ENCODE measurements around the gene TMEM63A.

DNA sequence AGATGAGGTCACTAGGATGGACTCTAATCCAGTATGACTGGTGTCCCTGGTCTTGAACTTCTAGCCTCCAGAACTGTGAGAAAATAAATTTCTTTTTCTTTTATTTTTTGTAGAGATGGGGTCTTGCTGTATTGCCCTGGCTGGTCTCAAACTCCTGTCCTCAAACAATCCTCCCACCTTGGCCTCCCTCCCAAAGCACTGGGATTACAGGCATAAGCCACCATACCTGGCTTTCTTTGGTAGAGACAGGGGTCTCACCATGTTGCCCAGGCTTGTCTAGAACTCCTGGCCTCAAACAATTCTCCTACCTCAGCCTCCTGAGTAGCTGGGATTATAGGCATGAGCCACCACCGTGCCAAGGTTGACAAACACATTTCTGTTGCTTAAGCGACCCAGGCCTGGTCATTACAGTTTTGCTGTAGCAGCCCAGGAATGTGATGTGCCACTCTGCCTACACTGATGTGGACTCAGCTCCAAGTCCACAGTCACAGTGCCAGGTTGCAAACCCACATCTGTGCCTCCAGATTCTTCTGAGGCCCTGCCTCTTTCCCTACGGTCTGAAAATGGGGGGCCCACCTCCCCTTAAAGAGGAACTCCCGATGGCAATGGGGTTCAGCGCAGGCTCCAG, 25.9 kb upstream of the TMEM63A start:
- TF ChIP-seq, protein P1, sequence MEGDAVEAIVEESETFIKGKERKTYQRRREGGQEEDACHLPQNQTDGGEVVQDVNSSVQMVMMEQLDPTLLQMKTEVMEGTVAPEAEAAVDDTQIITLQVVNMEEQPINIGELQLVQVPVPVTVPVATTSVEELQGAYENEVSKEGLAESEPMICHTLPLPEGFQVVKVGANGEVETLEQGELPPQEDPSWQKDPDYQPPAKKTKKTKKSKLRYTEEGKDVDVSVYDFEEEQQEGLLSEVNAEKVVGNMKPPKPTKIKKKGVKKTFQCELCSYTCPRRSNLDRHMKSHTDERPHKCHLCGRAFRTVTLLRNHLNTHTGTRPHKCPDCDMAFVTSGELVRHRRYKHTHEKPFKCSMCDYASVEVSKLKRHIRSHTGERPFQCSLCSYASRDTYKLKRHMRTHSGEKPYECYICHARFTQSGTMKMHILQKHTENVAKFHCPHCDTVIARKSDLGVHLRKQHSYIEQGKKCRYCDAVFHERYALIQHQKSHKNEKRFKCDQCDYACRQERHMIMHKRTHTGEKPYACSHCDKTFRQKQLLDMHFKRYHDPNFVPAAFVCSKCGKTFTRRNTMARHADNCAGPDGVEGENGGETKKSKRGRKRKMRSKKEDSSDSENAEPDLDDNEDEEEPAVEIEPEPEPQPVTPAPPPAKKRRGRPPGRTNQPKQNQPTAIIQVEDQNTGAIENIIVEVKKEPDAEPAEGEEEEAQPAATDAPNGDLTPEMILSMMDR (IDR thresholded peaks at IDR 0.05; ENCODE audit: low read length): no peak
- no peak for TF ChIP-seq EZH2 (IDR thresholded peaks at IDR 0.05; ENCODE audit: borderline replicate concordance, low read length)

Data from OCI-LY1 (cell line).